HG03025 (cell line): ENCODE measurements around the gene FBXO42.

Experiments
- ATAC-seq: cut with Tn5 transposase; IDR thresholded peaks from one replicate; pipeline ENCODE4 v1.9.1; 2021; ENCODE audit warnings: mild to moderate bottlenecking, moderate library complexity; ENCODE audit not compliant: unreplicated experiment, low FRiP score

Gene FBXO42

GRCh38 chr1:16245476-16246196 is 106.6 kb downstream of the FBXO42 start:
- ATAC-seq = no peak

- ATAC-seq = no peak
These were observed 107.5 kb downstream of the FBXO42 start for GRCh38 chr1:16244650-16245285.

GRCh38 chr1:16243936-16244649 is 108.2 kb downstream of the FBXO42 start:
- ATAC-seq = no peak

GRCh38 chr1:16243215-16243610 is 109.1 kb downstream of the FBXO42 start:
- ATAC-seq = no peak

GRCh38 chr1:16242556-16243214 is 109.6 kb downstream of the FBXO42 start:
- ATAC-seq = no peak

GRCh38 chr1:16241221-16241708 is 111.0 kb downstream of the FBXO42 start:
- ATAC-seq = no peak

GRCh38 chr1:16239972-16240491 is 112.2 kb downstream of the FBXO42 start:
- no peak for ATAC-seq

GRCh38 chr1:16237343-16237830 is 114.9 kb downstream of the FBXO42 start:
- no peak for ATAC-seq

GRCh38 chr1:16236511-16237342 is 115.6 kb downstream of the FBXO42 start, which contains the start of gene CPLANE2:
Gene CPLANE2 (minus strand): TSS chr1:16237183. CDS start chr1:16236742, 441 bp downstream.
- peak; percentile 73 for ATAC-seq

GRCh38 chr1:16235944-16236510 is 116.3 kb downstream of the FBXO42 start:
- ATAC-seq = peak; percentile 34

GRCh38 chr1:16235347-16235746 is 116.9 kb downstream of the FBXO42 start:
- ATAC-seq = no peak

GRCh38 chr1:16233431-16233830 is 118.8 kb downstream of the FBXO42 start:
- no peak for ATAC-seq

GRCh38 chr1:16232316-16232710 is 120.0 kb downstream of the FBXO42 start:
- no peak for ATAC-seq

- no peak for ATAC-seq
These were observed 120.7 kb downstream of the FBXO42 start for GRCh38 chr1:16231331-16232315.

GRCh38 chr1:16230744-16231143 is 121.5 kb downstream of the FBXO42 start:
- no peak for ATAC-seq

GRCh38 chr1:16229976-16230740 is 122.1 kb downstream of the FBXO42 start:
- no peak for ATAC-seq

- ATAC-seq = no peak
These were observed 125.6 kb downstream of the FBXO42 start for GRCh38 chr1:16226490-16227179.
